Keratinocyte (primary cell): Measurements from ENCODE around the gene TAF11.

Experiments used
- CTCF ChIP-seq, 3 experiments: IDR thresholded peaks in 1 of 3; conservative IDR thresholded peaks in 1 of 3; optimal IDR thresholded peaks in 1 of 3; 2 replicates in 2 of 3; 3 replicates in 1 of 3; pipeline versions ENCODE3 to v1.5.1; 2011; ENCODE audit warnings: low read length in 3 of 3, mild to moderate bottlenecking in 3 of 3, moderate library complexity in 2 of 3, control low read depth in 1 of 3, inconsistent platforms in 1 of 3; ENCODE audit not compliant: insufficient read depth in 2 of 3; ENCODE audit errors: extremely low read depth in 1 of 3
- EZH2 ChIP-seq: IDR thresholded peaks from one replicate; pipeline ENCODE4 v1.6.1; 2012; ENCODE audit warnings: inconsistent platforms, mild to moderate bottlenecking, low read length, moderate library complexity

- TF ChIP-seq CTCF (optimal IDR thresholded peaks at IDR 0.05 in 1 of 3, IDR thresholded peaks at IDR 0.05 in 1 of 3, conservative IDR thresholded peaks at IDR 0.05 in 1 of 3; ENCODE audit: extremely low read depth in 1 of 3, insufficient read depth in 2 of 3, low read length in 3 of 3), result no peak
- TF ChIP-seq EZH2, result no peak
Measured at GRCh38 chr6:34891296-34891695, 3.5 kb upstream of the TAF11 start.
